GM12878 (cell line): ENCODE data around the gene PDSS2. TPM values are rescaled to one million over a fixed set of nuclear protein-coding genes. Genes with fewer than 3 reads are reported as not detected.

Source experiments
- ATAC-seq: fragments of 200-7000 bp; cut with Tn5 transposase; 3 replicates; pipeline ENCODE4 v1.9.1; 2020; ENCODE audit warnings: mild to moderate bottlenecking, moderate library complexity
- BruUV-seq: library from RNA; stranded (reverse); fragments of 400-500 nt; replicated peaks from 2 replicates; lab custom pipeline; 2021; lab: Mats Ljungman, UMichigan
- CTCF ChIA-PET: fragments of 300-600 bp; sonication (Branson Sonifier 250); formaldehyde crosslinking; extraction: SDS; loops from one replicate; lab custom pipeline; 2021; ENCODE audit warnings: inconsistent platforms; lab: Yijun Ruan, JAX
- POLR2A ChIA-PET: fragments of 350-600 bp; formaldehyde crosslinking; extraction: SDS; loops from one replicate; lab custom pipeline; 2021; ENCODE audit warnings: inconsistent platforms; lab: Charles Lee
- RAD21 ChIA-PET: fragments of 300-600 bp; sonication (Branson Sonifier 250); formaldehyde crosslinking; loops from one replicate; lab custom pipeline; 2023; ENCODE audit warnings: antibody characterized with exemption; ENCODE audit not compliant: unreplicated experiment; lab: Charles Lee
- SMC1A ChIA-PET: fragments of 300-600 bp; sonication (Branson Sonifier 250); formaldehyde crosslinking; loops from one replicate; lab custom pipeline; 2023; ENCODE audit not compliant: unreplicated experiment, uncharacterized antibody; lab: Charles Lee
- DNase-seq: peaks from one replicate; pipeline ENCODE4 v3.0.0-alpha.2; 2011; ENCODE audit warnings: low read depth, low spot score
- FAIRE-seq: peaks from 3 replicates; lab custom pipeline; 2011; peaks lifted over from hg19 to GRCh38; lab: Jason Lieb, UNC
- H2AFZ ChIP-seq: 2 replicates; pipeline ENCODE4 v1.6.0; 2011; ENCODE audit warnings: low read depth, low read length, control low read depth; ENCODE audit not compliant: control insufficient read depth
- H3K27ac ChIP-seq: 2 replicates; pipeline ENCODE4 v1.5.1; 2011; ENCODE audit warnings: control low read depth; ENCODE audit not compliant: control insufficient read depth, insufficient read depth
- H3K27me3 ChIP-seq, 2 experiments: replicated peaks in 1 of 2; 2 replicates each; pipeline versions ENCODE4 v1.6.0 to v1.6.1; 2011; ENCODE audit warnings: low read length in 1 of 2; ENCODE audit not compliant: control insufficient read depth in 2 of 2, insufficient read depth in 2 of 2
- H3K36me3 ChIP-seq, 2 experiments: 2 replicates each; pipeline ENCODE4 v1.5.1; 2011; ENCODE audit warnings: low read length in 1 of 2; ENCODE audit not compliant: control insufficient read depth in 2 of 2, insufficient read depth in 2 of 2
- H3K4me1 ChIP-seq: 2 replicates; pipeline ENCODE4 v1.6.1; 2011; ENCODE audit warnings: mild to moderate bottlenecking, low read length, moderate library complexity, mixed read lengths; ENCODE audit not compliant: control insufficient read depth, insufficient read depth
- H3K4me2 ChIP-seq: 2 replicates; pipeline ENCODE4 v1.6.0; 2011; ENCODE audit warnings: control low read depth; ENCODE audit not compliant: control insufficient read depth, insufficient read depth
- H3K4me3 ChIP-seq: fragments of 200-600 bp; sonication (generic); 2 replicates; pipeline ENCODE4 v1.5.1; 2016
- H3K79me2 ChIP-seq: 2 replicates; pipeline ENCODE4 v1.6.0; 2011; ENCODE audit warnings: low read length; ENCODE audit not compliant: control insufficient read depth, insufficient read depth
- H3K9ac ChIP-seq: 2 replicates; pipeline ENCODE4 v1.8.0; 2011; ENCODE audit warnings: low read length, control low read depth, mixed read lengths; ENCODE audit not compliant: control insufficient read depth, insufficient read depth
- H3K9me3 ChIP-seq: replicated peaks from 3 replicates; pipeline ENCODE4 v1.5.1; 2011; ENCODE audit warnings: mild to moderate bottlenecking, low read length; ENCODE audit not compliant: control insufficient read depth, insufficient read depth
- H4K20me1 ChIP-seq: 2 replicates; pipeline ENCODE4 v1.6.0; 2011; ENCODE audit not compliant: control insufficient read depth, insufficient read depth
- BACH1 ChIP-seq: fragments of 450-650 bp; IDR thresholded peaks from 2 replicates; pipeline ENCODE4 v1.6.1; 2017; ENCODE audit warnings: mild to moderate bottlenecking, borderline replicate concordance
- BRCA1 ChIP-seq: IDR thresholded peaks from 2 replicates; pipeline ENCODE4 v1.6.1; 2011; ENCODE audit warnings: low read depth, low read length, improper control_type of control experiment
- CREM ChIP-seq: IDR thresholded peaks from 2 replicates; pipeline ENCODE4 v1.6.1; 2014; ENCODE audit warnings: antibody characterized with exemption, low read depth
- GATAD2B ChIP-seq: fragments of 450-650 bp; conservative IDR thresholded peaks from 2 replicates; pipeline ENCODE4 v1.6.1; 2017; ENCODE audit warnings: low read depth, mild to moderate bottlenecking, moderate library complexity
- PAX8 ChIP-seq: fragments of 450-650 bp; IDR thresholded peaks from 2 replicates; pipeline ENCODE4 v1.6.1; 2017; ENCODE audit warnings: mild to moderate bottlenecking, moderate library complexity
- SPI1 ChIP-seq: IDR thresholded peaks from 2 replicates; pipeline ENCODE4 v1.6.1; 2011; ENCODE audit warnings: low read depth, mild to moderate bottlenecking, low read length, moderate library complexity, borderline replicate concordance; ENCODE audit not compliant: insufficient read depth
- SREBF2 ChIP-seq: IDR thresholded peaks from 2 replicates; pipeline ENCODE4 v1.6.1; 2012; ENCODE audit warnings: mild to moderate bottlenecking, low read length
- SRF ChIP-seq, 2 experiments: IDR thresholded peaks; 2 replicates each; pipeline ENCODE4 v1.6.1; 2011; ENCODE audit warnings: low read depth in 2 of 2, low read length in 2 of 2, mild to moderate bottlenecking in 1 of 2, moderate library complexity in 1 of 2
- TARDBP ChIP-seq: IDR thresholded peaks from 2 replicates; pipeline ENCODE4 v1.6.1; 2016; ENCODE audit warnings: borderline replicate concordance
- TCF7 ChIP-seq: IDR thresholded peaks from 2 replicates; pipeline ENCODE4 v1.6.1; 2014; ENCODE audit warnings: antibody characterized with exemption, borderline replicate concordance
- WGBS: methylation state at CpG from one replicate; pipeline ENCODE4 v1.1.6; 2016; ENCODE audit warnings: low lambda C conversion rate; ENCODE audit not compliant: insufficient replicate concordance, insufficient coverage; ENCODE audit errors: missing lambda C conversion rate; 5-methylcytosine and 5-hydroxymethylcytosine counted together
- in situ Hi-C: fragments of 300-500 bp; cut with MboI; formaldehyde crosslinking; loops from 9 replicates; pipeline ENCODE4 v1.14.3; 2018; ENCODE audit warnings: mixed read lengths
- intact Hi-C: fragments of 100-400 bp; cut with micrococcal nuclease; formaldehyde crosslinking; loops from one replicate; pipeline ENCODE4 v1.14.2; 2022; ENCODE audit not compliant: unreplicated experiment
- polyA plus RNA-seq, 11 experiments: library from polyadenylated mRNA; depleted of rRNA in 4 of 11; unstranded in 6 of 11; stranded (reverse) in 5 of 11; fragments of >200 nt; fragmentation: Nextera tagmentation in 4 of 11; fragmentation: Illumina TruSeq in 1 of 11; extraction: Ambion mirVana in 4 of 11; extraction: Trizol in 1 of 11; gene quantifications; 1 replicate in 1 of 11; 2 replicates in 10 of 11; pipeline versions ENCODE4 v1.2.1 to v1.2.3, GENCODE V29; 2011 to 2016; ENCODE audit warnings: inconsistent platforms in 2 of 11, missing spikeins in 2 of 11, low read depth in 1 of 11
- total RNA-seq, 4 experiments: library from RNA; depleted of rRNA in 3 of 4; stranded (reverse); fragments of >200 nt in 3 of 4; fragmentation: Illumina TruSeq in 1 of 4; extraction: Trizol in 1 of 4; gene quantifications; 2 replicates each; pipeline versions ENCODE4 v1.2.1 to v1.2.3, GENCODE V29; 2013 to 2021
- TF ChIP-seq, protein P1 (sequence below): fragments of 450-650 bp; IDR thresholded peaks from 2 replicates; pipeline ENCODE4 v1.6.1; 2017; ENCODE audit warnings: mild to moderate bottlenecking, moderate library complexity

PDSS2 gene
- total and polyA plus RNA-seq, 10 of the 15 experiments (the other 5 are each of a cell fraction or from before 2014, with no cell fraction given): 7.7 to 15.5 (median 9.6) TPM

DNA sequence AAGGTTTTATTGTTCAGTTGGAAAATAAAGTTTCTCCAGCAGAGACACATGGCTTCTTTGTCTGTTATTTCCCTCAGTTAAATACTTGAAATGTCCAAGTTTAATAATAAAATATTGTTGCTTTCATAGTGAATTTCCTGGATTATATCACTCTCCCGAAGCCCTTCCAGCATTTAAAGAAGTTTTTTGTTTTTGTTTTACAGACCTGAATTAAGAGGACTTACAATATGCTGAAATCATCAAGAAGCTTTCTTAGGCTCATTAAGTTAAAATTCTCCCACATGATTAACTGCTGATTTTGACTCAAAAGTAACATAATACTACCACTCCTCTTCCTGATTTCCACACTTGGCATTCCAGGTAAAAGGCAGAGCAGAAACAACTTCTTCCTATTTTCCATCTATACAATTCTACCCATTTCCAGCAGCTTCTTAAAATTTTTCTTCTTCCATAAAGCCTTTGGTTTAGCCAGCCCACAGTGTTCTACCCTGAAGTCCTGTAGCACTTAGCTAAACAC lies 35.8 kb downstream of the PDSS2 start (continued):
- TF ChIP-seq CREM (no peak), SRF (IDR thresholded peaks at IDR 0.05; ENCODE audit: low read depth in 2 of 2, low read length in 2 of 2) (no peak), SPI1 (no peak), BACH1 (no peak), GATAD2B (no peak), TCF7 (no peak), TARDBP (no peak)
- TF ChIP-seq, protein P1, sequence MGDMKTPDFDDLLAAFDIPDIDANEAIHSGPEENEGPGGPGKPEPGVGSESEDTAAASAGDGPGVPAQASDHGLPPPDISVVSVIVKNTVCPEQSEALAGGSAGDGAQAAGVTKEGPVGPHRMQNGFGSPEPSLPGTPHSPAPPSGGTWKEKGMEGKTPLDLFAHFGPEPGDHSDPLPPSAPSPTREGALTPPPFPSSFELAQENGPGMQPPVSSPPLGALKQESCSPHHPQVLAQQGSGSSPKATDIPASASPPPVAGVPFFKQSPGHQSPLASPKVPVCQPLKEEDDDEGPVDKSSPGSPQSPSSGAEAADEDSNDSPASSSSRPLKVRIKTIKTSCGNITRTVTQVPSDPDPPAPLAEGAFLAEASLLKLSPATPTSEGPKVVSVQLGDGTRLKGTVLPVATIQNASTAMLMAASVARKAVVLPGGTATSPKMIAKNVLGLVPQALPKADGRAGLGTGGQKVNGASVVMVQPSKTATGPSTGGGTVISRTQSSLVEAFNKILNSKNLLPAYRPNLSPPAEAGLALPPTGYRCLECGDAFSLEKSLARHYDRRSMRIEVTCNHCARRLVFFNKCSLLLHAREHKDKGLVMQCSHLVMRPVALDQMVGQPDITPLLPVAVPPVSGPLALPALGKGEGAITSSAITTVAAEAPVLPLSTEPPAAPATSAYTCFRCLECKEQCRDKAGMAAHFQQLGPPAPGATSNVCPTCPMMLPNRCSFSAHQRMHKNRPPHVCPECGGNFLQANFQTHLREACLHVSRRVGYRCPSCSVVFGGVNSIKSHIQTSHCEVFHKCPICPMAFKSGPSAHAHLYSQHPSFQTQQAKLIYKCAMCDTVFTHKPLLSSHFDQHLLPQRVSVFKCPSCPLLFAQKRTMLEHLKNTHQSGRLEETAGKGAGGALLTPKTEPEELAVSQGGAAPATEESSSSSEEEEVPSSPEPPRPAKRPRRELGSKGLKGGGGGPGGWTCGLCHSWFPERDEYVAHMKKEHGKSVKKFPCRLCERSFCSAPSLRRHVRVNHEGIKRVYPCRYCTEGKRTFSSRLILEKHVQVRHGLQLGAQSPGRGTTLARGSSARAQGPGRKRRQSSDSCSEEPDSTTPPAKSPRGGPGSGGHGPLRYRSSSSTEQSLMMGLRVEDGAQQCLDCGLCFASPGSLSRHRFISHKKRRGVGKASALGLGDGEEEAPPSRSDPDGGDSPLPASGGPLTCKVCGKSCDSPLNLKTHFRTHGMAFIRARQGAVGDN: no peak

DNA sequence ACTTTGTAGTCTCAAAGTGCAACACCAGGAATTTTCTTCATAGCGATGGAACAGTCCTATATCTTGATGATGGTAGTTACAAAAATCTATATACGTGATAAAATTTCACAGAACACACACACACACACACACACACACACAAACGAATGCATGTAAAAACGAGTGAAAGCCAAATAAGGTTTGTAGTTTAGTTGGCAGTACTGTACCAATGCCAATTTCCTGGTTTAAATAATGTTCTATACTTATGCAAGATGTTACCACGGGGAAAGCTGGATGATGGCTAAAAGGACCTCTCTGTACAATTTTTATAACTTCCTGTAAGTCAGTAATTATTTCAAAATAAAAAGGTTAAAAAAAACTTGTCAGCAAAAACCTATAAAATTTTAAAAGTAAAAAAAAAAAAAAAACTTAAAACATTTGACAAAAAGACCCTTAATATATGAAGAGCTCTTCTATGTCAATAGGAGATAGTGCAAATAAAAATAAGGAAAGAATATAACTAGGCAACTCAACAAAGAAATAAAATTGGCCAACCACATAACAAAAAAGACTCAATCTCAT lies 37.6 kb downstream of the PDSS2 start:
- no peak for DNase-seq
- intact Hi-C loops: no loop called here
- ChIA-PET RAD21 (no interaction called here), CTCF (interaction anchor here (0.6 kb wide), 1 partner anchor 86 kb away, joined by 3 read pairs; no protein-coding TSS in a partner anchor), SMC1A (no interaction called here)
- H3K27me3 ChIP-seq: no peaks in the 10 kb centered on the region
- no peak for TF ChIP-seq SREBF2
- no peak for TF ChIP-seq PAX8
- no peak for TF ChIP-seq BRCA1
- TF ChIP-seq, all 136 proteins: peak for 0
- no peak overlapping the region for H3K4me2 ChIP-seq
- no peak for ATAC-seq
- 80% methylated on average over 5 of the region's 5 CpGs for WGBS
- H4K20me1 ChIP-seq: no peaks in the 10 kb centered on the region
- no peak overlapping the region for H2AFZ ChIP-seq
- H3K79me2 ChIP-seq: no peaks in the 10 kb centered on the region
- no peak for FAIRE-seq
- H3K9me3 ChIP-seq: peaks cover 3% of the 10 kb centered on the region; the same call in 2 of the 3 replicates
- no peaks in the 10 kb centered on the region for H3K36me3 ChIP-seq
- H3K4me3 ChIP-seq: no peak overlapping the region
- H3K27ac ChIP-seq: no peak overlapping the region
- POLR2A ChIA-PET: interaction anchor here (0.8 kb wide), 1 partner anchor 25 kb away, joined by 3 read pairs; no protein-coding TSS in a partner anchor
- no peak overlapping the region for H3K9ac ChIP-seq
- BruUV-seq: no TSS peak
- H3K4me1 ChIP-seq: no peaks in the 10 kb centered on the region
- in situ Hi-C loops: no loop called here
